OCI-LY3 (cell line): ENCODE results near the gene SLC6A13.
"Not testable (repeated sequence)": the region's sequence is repeated elsewhere in the genome, so short reads cannot be mapped to it uniquely, and the experiment has no call there.

Source experiments
- H2AFZ ChIP-seq: fragments of 200-600, 300-600 bp; shearing (Covaris generic); 2 replicates; pipeline ENCODE4 v1.6.0; 2014; ENCODE audit warnings: antibody characterized with exemption, low read depth, low read length
- H3K27ac ChIP-seq: fragments of 200-600, 300-600 bp; sonication (generic); 2 replicates; pipeline ENCODE4 v1.5.1; 2014; ENCODE audit warnings: mild to moderate bottlenecking, low read length, moderate library complexity, mixed read lengths
- H3K27me3 ChIP-seq: fragments of 200-600, 300-600 bp; sonication (generic); 2 replicates; pipeline ENCODE4 v1.6.1; 2014; ENCODE audit warnings: low read depth, low read length, mixed read lengths
- H3K36me3 ChIP-seq: fragments of 200-600, 300-600 bp; sonication (generic); replicated peaks from 2 replicates; pipeline ENCODE3; 2014; ENCODE audit warnings: low read depth, low read length, mixed read lengths
- H3K4me1 ChIP-seq: fragments of 300-600, 200-600 bp; sonication (generic); 2 replicates; pipeline ENCODE4 v1.6.1; 2014; ENCODE audit warnings: low read length, mixed read lengths
- H3K4me2 ChIP-seq: fragments of 200-600, 300-600 bp; sonication (generic); 2 replicates; pipeline ENCODE4 v1.6.1; 2014; ENCODE audit warnings: low read length, mixed read lengths
- H3K4me3 ChIP-seq: fragments of 300-600, 200-600 bp; sonication (generic); 2 replicates; pipeline ENCODE4 v1.5.1; 2014; ENCODE audit warnings: antibody characterized with exemption, mild to moderate bottlenecking, low read length, moderate library complexity
- H3K79me2 ChIP-seq: fragments of 300-600, 200-600 bp; shearing (Covaris generic); 2 replicates; pipeline ENCODE4 v1.6.1; 2014; ENCODE audit warnings: mild to moderate bottlenecking, low read length, mixed read lengths
- H3K9ac ChIP-seq: fragments of 300-600, 200-600 bp; shearing (Covaris generic); 2 replicates; pipeline ENCODE4 v1.6.0; 2014; ENCODE audit warnings: mild to moderate bottlenecking, low read length, moderate library complexity
- H3K9me3 ChIP-seq: fragments of 200-600, 300-600 bp; shearing (Covaris generic); 2 replicates; pipeline ENCODE4 v1.6.1; 2014; ENCODE audit warnings: low read length, mixed read lengths; ENCODE audit not compliant: insufficient read depth
- H4K20me1 ChIP-seq: fragments of 200-600, 300-600 bp; sonication (generic); 2 replicates; pipeline ENCODE4 v1.6.1; 2016; ENCODE audit warnings: low read length, mixed read lengths; ENCODE audit not compliant: insufficient read depth
- EZH2phosphoT487 ChIP-seq: fragments of 200-600 bp; shearing (Covaris generic); IDR thresholded peaks from 2 replicates; pipeline ENCODE4 v1.6.1; 2018; ENCODE audit warnings: antibody characterized with exemption, mixed run types, low read depth
- TF ChIP-seq, protein P1 (sequence below): fragments of 200-600, 300-600 bp; sonication (generic); IDR thresholded peaks from 2 replicates; pipeline ENCODE4 v1.5.1; 2014; ENCODE audit warnings: antibody characterized with exemption, low read length, low read depth

Gene SLC6A13

GRCh38 chr12:299511-299910, 36.9 kb upstream of the SLC6A13 start:
- H3K27me3 ChIP-seq = not testable (repeated sequence)
- Histone ChIP-seq H4K20me1 (peaks cover 13% of the 10 kb centered on the region; the same call in 1 of the 2 replicates), H3K36me3 (peaks cover 34% of the 10 kb centered on the region)

GRCh38 chr12:298059-298458, 35.4 kb upstream of the SLC6A13 start:
- Histone ChIP-seq H3K79me2 (peaks cover 20% of the 10 kb centered on the region), H3K36me3 (peaks cover 37% of the 10 kb centered on the region)
- H4K20me1 ChIP-seq, H3K9me3 ChIP-seq, H3K9ac ChIP-seq, H3K27me3 ChIP-seq, H3K4me2 ChIP-seq, H2AFZ ChIP-seq, H3K27ac ChIP-seq, H3K4me3 ChIP-seq, H3K4me1 ChIP-seq: not testable (repeated sequence)

More at GRCh38 chr12:299511-299910, 36.9 kb upstream of the SLC6A13 start:
- not testable (repeated sequence) for H3K9ac ChIP-seq, H3K4me2 ChIP-seq, H3K4me3 ChIP-seq, H2AFZ ChIP-seq, H3K4me1 ChIP-seq, H3K27ac ChIP-seq, H3K9me3 ChIP-seq
- H3K79me2 ChIP-seq = peaks cover 31% of the 10 kb centered on the region

DNA sequence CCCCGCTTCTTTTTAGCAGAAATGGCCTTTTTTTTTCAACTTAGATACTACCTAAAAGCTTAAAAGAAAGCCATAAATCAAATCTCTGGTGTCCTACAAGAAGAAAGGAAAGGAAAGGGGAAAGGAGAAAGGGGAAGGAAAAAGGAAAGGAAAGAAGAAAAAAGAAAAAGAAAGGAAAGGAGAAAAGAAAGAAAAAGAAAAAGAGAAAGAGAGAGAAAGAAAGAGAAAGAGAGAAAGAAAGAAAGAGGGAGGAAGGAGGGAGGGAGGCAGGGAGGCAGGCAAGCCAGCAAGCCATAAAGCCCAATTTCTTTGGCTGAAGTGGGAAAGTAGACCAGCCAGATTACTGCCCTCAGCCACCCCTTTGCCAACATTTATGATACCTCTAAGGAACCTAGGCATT, 32.5 kb upstream of the SLC6A13 start:
- H4K20me1 ChIP-seq = 0 out of 2 replicates have a peak, but pooled peaks cover 3% of the 10 kb centered on the region
- H3K27me3 ChIP-seq = no peaks in the 10 kb centered on the region
- peaks cover 3% of the 10 kb centered on the region; the same call in 1 of the 2 replicates for H3K79me2 ChIP-seq
- H3K36me3 ChIP-seq = peaks cover 59% of the 10 kb centered on the region
- H3K4me3 ChIP-seq = no peak overlapping the region
- H2AFZ ChIP-seq = no peak overlapping the region
- no peak overlapping the region for H3K27ac ChIP-seq
- H3K9ac ChIP-seq = no peak overlapping the region
- no peaks in the 10 kb centered on the region for H3K9me3 ChIP-seq
- H3K4me1 ChIP-seq = no peaks in the 10 kb centered on the region
- TF ChIP-seq EZH2phosphoT487 = no peak
- TF ChIP-seq, protein P1, sequence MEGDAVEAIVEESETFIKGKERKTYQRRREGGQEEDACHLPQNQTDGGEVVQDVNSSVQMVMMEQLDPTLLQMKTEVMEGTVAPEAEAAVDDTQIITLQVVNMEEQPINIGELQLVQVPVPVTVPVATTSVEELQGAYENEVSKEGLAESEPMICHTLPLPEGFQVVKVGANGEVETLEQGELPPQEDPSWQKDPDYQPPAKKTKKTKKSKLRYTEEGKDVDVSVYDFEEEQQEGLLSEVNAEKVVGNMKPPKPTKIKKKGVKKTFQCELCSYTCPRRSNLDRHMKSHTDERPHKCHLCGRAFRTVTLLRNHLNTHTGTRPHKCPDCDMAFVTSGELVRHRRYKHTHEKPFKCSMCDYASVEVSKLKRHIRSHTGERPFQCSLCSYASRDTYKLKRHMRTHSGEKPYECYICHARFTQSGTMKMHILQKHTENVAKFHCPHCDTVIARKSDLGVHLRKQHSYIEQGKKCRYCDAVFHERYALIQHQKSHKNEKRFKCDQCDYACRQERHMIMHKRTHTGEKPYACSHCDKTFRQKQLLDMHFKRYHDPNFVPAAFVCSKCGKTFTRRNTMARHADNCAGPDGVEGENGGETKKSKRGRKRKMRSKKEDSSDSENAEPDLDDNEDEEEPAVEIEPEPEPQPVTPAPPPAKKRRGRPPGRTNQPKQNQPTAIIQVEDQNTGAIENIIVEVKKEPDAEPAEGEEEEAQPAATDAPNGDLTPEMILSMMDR = no peak
- H3K4me2 ChIP-seq = no peak overlapping the region

DNA sequence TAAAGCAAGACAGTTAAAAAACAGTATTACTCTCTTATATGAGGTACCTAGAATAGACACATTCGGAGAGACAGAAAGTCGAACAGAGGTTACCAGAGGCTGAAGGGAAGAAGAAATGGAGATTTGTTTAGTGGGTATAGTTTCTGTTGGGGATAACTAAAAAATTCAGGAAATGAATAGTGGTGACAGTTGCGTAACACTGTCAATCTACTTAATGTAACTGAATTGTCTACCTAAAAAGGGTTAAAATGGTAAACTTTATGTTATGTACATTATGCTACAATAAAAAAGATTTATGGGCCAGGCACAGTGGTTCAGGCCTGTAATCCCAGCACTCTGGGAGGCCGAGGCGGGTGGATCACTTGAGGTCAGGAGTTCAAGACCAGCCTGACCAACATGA, 30.6 kb upstream of the SLC6A13 start:
- Histone ChIP-seq H3K36me3 (peaks cover 67% of the 10 kb centered on the region), H2AFZ (no peak overlapping the region)
- TF ChIP-seq EZH2phosphoT487 = no peak
- TF ChIP-seq, protein P1 = no peak

GRCh38 chr12:292186-292585, 29.6 kb upstream of the SLC6A13 start:
- no peak overlapping the region for H3K4me2 ChIP-seq
- no peak overlapping the region for H3K9ac ChIP-seq
- TF ChIP-seq, protein P1 = no peak
- no peak for TF ChIP-seq EZH2phosphoT487
- peaks cover 2% of the 10 kb centered on the region for H4K20me1 ChIP-seq
- H3K27ac ChIP-seq = no peak overlapping the region
- H3K79me2 ChIP-seq = no peaks in the 10 kb centered on the region; the same call in 1 of the 2 replicates
- H3K9me3 ChIP-seq = no peaks in the 10 kb centered on the region
- no peaks in the 10 kb centered on the region for H3K4me1 ChIP-seq
- peaks cover 69% of the 10 kb centered on the region for H3K36me3 ChIP-seq
- no peak overlapping the region for H2AFZ ChIP-seq
- H3K27me3 ChIP-seq = no peaks in the 10 kb centered on the region
- no peak overlapping the region for H3K4me3 ChIP-seq

More for the DNA sequence above, 30.6 kb upstream of the SLC6A13 start:
- H3K27ac ChIP-seq = no peak overlapping the region
- H3K79me2 ChIP-seq = no peaks in the 10 kb centered on the region; the same call in 1 of the 2 replicates
- no peak overlapping the region for H3K4me2 ChIP-seq
- H3K9ac ChIP-seq = no peak overlapping the region
- no peak overlapping the region for H3K4me3 ChIP-seq
- H4K20me1 ChIP-seq = 0 out of 2 replicates have a peak, but pooled peaks cover 3% of the 10 kb centered on the region
- no peaks in the 10 kb centered on the region for H3K27me3 ChIP-seq
- no peaks in the 10 kb centered on the region for H3K9me3 ChIP-seq
- H3K4me1 ChIP-seq = no peaks in the 10 kb centered on the region
